Measurements from ENCODE around the gene SLCO4A1.

Gene SLCO4A1

DNA sequence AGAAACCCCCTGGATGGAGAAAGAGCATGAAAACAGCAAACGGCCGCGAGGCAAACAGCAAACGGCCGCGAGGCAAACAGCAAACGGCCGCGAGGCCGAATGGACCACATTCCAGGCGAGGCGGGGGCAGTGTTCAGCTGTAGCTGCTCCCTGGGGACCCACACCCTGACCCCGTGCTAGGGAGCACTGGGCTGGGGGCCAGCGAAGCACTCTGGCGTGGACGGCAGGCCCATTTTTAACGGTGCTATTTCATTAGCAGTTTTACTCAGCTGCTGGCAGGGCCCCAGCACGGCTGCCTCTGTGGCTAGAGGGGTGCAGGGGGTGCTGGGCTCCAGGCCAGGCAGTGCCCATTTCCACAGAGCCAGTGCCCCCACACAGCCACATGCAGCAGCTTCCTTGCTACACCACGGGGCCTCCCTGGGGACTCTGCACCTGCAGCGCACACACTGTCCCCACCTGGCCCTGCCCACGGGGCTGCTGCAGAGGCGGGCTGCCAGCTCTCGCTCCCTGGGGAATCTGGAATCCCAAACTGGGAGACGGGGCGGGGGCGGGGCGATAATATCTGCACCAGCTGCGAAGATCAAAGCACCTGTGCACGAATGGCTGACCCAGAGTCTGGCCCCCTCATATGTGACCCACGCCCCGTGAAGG, 35.6 kb upstream of the SLCO4A1 start:
- no peak for DNase-seq

DNA sequence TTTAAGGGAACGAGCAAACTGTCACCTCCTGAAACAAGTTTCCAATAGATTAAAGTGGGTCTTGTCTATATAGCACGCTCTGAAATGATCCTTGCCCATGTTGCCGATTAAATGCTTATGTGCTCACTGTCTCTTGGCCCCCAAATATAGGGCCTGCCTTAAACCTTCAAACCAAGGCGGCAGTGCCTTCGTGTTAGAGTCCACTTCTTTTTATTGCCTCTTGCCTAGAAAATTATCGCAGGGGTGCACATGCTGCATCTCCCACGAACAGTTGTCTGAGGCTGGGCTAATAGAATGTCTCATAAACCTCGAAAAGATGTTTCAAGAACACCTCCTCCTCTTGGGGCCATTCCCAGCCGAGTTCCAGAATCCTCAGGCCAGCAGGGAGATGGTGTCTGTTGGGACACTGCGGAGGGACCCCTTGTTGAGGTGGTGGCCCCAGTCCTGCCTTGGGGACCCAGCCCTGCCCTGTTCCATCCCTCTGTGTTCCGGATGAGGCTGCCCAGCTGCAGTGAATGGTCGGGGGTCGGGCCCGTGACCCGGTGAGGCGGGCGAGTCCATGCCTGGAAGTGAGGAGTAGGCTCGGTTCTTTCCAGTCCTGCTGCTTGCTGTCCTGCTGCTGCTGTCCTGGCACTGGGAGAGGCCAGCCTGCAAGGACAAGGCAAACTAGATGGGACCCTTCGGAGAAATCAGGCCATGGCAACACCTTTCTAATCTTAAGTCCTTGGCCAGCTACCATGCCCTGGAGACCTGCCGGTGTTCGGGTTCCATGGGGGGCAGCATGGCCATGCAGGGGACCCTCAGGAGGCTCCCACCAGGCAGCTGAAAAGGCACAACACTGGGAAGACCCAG, 34.7 kb upstream of the SLCO4A1 start:
- DNase-seq = no peak

DNA sequence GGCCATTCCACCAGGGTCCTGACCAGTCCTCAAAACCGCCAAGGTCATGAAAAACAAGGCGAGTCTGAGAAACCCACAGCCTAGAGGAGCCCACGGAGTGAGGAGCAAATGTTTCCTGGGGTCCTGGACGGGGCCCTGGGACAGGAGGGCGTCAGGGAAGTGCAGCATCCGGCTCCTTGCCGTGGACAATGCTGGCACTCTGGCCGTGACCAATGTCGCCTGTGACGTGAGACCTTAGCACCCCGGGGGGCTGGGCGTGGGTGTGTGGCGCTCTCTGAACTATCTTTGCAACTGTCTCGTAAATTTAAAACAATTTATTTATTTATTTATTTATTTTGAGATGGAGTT, 34.1 kb upstream of the SLCO4A1 start:
- DNase-seq = no peak

DNA sequence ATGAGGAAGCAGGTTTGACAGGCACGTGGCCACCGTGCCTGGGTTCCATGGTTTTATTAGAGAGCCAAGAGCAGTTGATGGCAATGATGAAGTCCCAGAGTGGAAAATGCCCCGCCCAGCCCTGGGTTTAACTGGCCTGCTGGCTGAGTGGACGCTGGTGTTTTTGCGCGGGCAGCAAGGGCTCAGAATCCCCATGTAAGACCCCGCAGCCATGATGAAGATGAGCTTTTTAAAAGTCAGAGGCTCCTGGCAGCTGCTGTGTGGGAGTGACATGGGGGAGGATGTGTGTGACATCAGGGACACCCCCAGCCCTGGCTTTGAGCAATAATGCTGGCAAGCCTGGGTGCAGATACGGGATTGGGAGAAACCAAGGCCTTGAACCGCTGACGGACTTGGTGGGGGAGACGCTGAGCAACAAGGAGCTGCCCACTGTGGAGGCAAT, 33.0 kb upstream of the SLCO4A1 start:
- no peak for DNase-seq

DNA sequence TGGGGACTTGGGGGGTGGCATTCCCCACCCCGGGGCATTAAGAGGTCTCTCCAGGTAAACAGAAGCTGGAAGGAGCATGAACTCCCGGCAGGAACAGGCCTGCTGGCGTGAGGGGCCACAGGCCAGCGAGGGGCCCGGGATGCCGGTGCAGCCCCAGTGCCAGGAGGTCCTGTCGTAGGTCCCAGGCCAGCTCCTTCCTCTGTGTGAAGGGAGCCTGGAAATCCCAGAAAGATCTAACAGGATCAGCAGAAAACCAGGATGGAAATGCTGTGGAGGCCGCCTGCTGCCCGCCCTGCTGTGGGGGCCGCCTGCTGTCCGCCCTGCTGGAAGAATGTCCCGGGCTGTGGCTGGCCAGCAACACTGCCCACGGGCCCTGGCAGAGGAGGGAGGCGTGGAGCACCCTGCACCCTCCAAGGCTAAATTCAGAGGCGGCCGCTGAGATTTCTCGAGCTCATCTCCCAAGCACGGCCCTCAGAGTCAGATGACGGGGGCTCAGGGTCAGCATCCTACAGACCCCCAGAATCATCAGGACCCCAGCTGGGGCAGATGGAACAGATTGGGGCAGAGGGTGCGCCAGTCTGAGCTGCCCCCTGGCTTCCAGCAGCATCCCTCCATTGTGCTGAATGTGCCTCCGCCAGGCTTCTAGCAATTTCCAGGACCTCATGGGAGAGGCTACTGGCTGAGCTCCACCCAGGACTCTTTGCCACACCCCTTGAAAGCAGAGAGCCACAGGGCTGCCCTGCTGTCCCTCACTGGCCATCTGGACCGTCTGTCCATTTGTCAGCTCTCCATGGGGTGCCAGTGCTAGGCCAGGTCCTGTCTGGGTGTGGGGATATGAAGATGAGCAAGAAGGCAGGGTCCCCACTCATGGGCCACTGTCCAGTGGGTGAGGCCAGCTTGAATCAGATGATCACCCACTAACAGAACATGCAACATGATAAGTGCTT, 32.2 kb upstream of the SLCO4A1 start:
- no peak for DNase-seq

DNA sequence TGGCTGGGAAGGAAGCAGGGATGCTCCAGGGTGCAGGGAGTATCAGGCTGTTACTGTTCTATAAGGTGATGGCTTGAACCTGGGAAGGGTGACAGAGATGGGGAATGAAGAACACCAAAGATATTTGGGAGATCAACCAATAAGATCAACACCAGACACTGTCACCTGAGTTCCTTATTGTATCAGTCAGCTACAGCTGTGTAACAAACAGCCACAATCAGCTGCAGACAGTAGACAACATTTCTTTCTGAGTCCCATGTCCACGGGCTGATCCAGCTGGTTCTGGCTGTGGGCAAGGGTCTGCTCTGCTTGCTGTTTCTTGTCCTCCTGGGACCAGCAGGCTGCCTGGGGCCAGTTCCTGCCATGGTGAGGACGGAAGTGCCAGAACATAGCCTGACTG, 31.3 kb upstream of the SLCO4A1 start:
- DNase-seq = no peak

DNA sequence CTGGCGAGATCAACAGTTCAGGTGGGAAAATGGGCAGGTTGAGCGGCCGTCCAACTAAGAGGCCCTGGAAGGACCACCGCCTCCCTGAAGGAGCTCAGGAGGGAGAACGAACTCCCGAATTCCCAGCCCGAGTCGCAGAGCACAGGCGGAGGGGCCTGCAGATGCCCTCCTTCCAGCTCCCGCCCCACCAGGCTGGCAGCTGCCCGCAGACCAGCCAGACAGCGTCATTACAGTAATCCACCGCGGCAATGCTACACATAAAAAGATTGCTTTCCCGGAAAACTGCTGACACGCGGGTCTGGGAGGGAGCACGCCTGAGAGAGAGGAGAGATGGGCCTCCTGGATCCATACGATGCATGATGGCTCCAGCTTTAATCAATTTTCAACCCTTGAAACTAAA, 30.5 kb upstream of the SLCO4A1 start:
- DNase-seq = no peak

DNA sequence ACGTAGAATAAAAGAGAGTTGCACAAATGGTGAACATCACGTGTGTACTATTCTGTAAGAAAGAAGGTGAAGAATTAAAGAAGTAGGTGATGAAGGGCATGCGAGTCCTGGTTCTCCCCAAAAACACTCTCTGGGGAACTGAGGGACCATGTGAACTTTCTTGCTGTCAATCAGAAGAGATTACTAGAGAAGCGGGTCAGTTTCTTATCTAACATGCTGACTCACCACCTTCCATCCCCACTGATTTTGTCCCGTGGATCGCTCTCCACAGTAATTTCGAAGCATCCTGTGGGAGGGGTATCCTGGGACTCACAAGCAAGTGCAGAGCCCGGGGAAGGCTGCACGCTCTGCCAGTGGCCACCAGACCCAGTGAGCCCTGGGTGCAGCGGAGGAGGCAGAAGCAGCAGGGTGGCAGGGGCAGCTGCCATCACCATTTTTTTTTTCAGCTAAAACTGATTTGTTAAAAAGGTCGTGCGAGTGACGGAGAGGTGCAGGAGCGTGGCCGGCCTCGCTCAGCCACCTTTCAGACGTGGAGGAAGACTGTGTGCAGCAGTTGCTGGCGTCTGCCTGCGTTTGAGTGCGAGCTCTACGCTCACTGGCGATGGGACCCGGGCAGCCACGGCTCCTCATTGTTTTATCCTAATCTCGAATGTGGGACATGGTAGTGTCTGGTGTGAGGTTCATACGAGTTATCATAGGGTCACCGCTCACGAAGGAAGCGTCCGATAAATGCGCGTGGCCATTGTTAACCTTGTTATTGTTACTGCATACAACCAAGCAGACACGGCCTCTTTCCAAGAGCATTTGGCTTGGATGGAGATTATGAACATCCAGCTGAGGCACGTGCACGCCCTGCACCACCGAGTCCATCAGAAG, 28.0 kb upstream of the SLCO4A1 start:
- DNase-seq = no peak

DNA sequence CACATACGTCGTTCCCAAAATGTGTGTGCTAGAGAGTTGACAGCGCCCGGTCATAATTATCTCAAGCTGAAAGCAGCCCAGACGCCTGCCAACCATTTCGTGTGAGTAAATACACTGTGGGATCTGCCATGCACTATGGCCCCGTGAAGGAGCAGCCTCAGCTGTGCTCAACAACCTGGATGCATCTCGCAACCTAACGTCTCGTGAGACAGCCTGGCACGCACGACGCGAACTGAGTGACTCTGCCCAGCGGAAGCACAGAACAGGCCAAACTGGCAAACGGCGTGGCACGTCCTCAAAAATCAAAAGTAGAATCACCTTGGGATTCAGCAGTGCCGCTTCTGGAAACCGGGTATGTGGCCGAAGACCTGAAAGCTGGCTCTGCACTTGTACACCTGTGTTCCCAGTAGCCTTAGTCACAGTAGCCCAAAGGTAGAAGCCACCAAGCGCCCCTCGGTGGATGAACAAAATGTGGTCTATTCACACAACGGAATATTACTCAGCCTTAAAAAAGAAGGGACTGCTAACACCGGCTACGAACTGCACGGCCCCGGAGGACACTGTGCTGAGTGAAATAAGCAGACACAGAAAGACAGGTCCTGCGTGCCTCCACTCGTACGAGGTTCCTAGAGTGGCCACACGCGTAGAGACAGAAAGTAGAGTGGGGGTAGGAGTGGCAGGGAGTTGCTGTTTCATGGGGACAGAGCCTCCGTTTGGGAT, 27.2 kb upstream of the SLCO4A1 start:
- DNase-seq = no peak

DNA sequence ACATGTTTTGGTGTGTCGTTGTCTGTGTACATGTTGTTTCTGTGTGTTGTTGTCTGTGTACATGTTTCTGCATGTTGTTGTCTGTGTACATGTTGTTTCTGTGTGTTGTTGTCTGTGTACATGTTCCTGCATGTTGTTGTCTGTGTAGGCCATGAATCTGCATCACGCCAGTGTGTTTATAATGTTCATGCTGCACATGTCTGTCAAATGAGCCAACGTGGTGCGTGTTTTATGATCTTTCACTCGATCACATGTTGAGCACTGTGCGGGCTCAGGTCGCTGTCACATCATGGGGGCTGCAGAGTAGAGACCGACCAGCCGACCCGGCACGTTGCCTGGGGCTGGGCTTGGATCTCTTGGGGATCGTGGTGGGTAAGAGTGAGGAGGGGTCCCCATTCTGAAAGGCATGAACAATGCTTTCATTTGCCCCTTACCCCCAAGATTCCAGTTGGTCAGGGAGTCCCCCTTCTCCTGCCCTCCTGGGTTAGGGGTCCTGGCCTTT, 26.5 kb upstream of the SLCO4A1 start:
- no peak for DNase-seq

DNA sequence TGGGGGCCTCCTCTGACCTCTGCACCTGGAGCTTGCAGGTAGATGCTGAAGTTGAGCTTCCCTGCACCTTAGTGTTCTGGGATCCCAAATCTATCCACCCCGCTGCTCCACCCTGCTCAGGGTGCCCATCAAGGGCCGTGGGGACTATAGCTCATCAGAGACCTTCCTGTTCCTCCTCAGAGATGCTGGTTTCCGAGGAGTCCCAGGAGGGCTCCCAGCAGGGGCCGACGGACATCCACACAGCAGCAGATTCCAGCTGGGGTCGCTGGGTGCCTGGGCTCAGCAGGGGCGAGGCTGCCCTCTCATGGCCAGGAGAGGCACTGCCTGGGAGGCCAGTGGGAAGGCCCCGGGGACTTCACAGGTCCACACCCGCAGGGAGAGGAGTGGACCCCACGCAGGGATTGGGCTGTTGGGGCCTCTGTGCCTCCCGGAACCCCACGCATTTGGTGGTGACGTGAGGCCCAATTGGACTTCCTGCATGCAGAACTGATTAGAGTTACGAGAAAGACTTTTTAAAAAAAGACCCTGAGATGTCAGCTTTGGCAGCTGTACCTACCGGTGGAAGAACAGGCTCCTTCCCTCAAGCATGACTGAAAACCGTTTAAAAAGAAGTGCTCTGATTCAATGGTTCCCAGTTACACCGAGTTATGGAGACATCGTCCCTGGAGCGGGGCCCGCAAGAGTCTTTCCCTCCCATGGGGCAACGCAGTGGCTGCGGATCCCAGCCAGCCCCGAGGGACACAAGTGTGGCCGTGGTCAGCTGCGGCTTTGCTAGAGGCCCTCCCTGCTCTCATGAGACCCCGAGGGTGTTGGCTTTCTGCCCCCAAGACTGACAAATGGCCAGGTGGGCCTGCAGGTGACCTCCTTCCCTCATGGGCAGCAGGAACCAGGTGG, 25.3 kb upstream of the SLCO4A1 start:
- no peak for DNase-seq

DNA sequence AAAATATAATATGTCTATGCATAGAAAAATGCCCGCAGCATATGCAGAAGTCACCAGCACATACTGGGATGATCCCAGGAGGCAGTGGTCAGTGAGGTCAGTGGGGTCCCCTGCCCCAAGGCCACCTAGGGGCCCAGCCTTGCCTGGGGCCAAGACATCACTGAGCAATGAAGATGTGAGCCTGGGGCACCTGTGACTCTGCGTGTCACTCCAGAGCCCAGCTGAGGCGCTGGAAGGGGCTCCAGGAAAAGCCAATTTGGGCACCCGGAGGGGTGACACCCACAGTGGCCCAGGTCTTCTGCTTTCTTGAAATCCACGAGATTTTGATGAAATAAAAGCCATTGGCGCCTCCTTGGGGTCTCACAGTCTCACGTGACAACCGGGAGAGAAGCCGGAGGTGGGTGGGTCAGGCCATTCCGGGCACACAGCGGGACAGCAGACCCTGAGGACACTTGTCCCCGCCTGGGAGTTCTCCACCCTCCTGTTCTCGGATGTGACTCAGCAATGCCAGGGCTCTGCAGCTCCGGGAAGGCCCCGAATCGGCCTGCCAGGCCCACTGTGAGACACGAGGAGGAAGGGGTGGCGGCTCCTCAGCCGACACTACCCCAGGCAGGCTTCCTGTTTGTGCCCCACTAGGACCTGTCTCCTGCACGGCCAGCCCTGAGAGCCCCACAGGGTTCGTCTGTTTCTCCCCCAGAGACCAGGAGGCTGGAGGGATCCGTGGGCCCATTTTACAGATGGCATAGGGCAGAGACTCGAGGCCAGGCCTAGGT, 24.4 kb upstream of the SLCO4A1 start:
- no peak for DNase-seq

DNA sequence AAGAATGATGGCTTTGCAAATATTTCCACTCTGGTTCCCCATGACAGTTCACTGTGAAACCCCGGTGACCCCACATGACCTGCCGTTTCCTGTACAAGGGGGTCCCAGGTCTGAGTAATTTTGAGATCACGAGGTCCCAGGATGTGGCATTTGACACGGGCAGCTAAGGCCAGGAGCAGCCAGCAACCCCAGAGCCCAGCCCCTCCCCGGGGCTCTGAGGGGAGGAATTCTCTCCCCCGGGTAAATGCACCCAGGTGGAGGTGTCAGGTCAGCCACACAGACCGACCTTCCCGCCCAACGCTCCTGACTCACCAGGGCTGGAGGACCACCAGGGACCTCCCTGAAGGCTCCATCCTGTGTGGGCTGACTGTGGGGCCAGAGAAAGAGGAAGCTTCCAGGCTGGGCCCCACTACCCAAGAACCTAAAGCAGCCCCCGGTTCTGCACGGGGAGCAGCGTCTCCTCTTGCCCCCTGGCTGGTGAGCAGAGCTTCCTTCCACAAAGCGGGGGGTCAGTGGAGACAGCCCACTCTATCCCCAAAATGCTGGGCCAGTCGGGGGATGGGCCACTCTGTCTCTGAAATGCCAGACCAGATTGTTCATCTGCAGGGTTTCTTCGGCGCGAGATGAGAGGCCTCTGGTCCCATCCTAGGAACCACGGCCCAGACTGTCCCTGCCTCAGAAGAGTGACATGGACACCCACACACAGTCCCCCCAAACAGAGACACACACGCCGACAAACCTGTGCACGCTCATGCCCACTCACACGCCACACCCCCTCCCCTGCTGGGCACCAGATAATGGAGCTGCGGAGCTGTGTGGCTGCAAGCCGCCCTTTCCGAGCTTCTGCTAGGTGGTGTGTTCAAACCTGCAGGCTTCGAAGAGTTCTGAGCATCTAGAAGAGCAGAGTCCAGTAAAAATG, 23.4 kb upstream of the SLCO4A1 start:
- no peak for DNase-seq

DNA sequence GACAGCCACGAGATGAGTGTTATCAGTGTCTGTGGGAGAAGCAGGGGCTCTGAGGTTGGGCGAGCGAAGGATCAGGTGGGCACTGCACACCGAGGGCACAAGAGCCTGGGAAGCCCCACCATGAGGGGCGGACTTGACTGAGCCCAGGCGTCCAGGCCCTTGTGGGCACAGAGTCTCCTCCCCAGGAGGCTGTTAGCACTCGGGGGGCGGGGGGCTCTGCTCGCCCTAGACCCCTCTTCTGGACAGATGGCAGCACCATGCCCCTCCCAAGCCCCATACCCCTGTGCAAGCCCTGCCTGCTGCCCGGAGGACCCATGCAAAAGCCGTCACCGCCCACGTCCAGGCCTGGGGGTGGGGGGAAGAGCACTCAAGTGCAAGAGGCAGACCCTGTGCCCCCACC, 21.7 kb upstream of the SLCO4A1 start:
- no peak for DNase-seq

DNA sequence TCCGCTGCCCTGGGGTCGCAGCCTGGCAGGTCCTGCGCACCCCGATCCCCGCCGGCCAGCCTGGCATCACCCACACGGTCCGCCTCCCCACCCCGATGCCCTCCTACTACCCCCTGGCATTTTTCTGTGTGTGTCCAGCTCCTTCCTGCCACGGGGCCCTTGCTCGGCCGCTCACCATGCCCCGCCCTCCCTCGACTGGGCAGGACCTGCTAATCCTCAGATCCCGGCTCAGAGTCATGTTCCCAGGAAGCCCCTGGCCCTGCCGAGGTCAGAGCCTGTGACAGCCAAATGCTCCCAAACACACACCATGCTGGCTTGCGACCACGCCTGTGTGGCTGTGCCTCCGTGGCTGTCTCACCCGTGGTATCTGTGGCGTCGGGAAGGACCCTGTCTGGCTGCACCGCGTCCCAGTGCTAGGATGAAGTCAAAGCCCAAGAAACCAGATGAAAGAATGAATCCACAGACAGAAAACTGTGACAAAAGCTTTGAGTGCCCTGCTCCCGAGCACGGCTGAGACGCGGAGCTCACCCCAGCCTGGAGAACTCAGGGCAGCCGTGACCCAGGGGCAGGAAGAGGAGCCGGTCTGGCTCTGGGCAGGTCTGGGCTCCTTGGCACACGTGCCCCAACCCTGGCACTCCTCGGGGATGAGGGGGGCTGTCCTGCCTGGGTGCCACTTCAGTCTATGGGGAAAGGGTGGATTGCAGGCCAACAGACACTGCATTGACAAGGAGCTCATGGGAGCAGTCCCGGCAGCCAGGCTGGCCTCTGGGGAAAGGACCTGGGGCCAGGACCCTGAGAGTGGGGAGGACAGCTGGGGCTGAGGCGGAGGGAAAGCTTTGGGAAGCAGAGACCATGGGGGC, 20.8 kb upstream of the SLCO4A1 start:
- no peak for DNase-seq

DNA sequence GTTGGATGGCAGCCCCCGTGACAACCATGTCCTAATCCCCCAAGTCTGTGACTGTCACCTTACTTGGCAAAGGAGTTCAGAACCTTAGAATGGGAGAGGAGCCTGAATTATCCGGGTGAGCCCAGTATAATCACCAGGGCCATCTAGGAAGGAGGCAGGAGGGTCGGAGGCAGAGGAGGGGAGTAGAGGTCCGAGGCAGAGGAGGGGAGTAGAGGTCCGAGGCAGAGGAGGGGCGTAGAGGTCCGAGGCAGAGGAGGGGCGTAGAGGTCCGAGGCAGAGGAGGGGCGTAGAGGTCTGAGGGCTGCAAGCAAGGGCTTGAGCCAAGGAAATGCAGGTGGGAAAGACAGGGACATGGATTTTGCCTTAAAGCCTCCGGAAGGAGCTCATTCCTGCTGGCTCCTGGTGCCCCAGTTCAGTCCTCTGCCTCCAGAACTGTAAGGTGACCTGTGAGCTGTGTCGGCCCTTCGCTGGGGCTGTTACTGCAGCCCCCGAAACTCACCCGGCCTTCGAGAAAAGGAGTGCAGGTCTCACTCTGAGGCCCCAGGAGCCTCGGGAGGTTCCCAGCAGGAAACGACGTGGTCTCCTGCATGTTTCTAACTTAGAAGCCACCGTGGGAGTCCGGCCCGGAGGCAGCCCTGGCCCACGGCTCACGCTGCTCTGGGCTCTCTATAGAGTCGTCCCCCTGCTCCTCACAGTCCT, 20.0 kb upstream of the SLCO4A1 start:
- DNase-seq = no peak
